Tibial artery (tissue), 4 donors: Measurements from ENCODE around the gene ERVH48-1.
"Not testable (repeated sequence)": the region's sequence is repeated elsewhere in the genome, so short reads cannot be mapped to it uniquely, and the experiment has no call there.

Experiments
- DNase-seq, 2 donors: peaks; one replicate each; pipeline ENCODE4 v3.0.0-alpha.2; 2019
- H3K27ac ChIP-seq, 2 donors: fragments of 200-600 bp; sonication (generic) in 1 of 2; 1 replicate in 1 of 2; 2 replicates in 1 of 2; pipeline ENCODE4 v1.5.1; 2018 to 2019; ENCODE audit warnings: mild to moderate bottlenecking in 1 of 2
- H3K27me3 ChIP-seq, 2 donors: fragments of 200-600 bp; sonication (generic) in 1 of 2; one replicate each; pipeline versions ENCODE4 v1.5.1 to v1.6.0; 2016 to 2019
- H3K36me3 ChIP-seq, 3 donors: fragments of 200-600 bp; sonication (generic) in 2 of 3; one replicate each; pipeline ENCODE4 v1.5.1; 2016 to 2019; ENCODE audit warnings: mild to moderate bottlenecking in 2 of 3
- H3K4me1 ChIP-seq, 4 donors: fragments of 200-600 bp; sonication (generic) in 2 of 4; 1 replicate in 3 of 4; 2 replicates in 1 of 4; pipeline ENCODE4 v1.5.1; 2016 to 2019
- H3K4me3 ChIP-seq, 2 donors: fragments of 200-600 bp; sonication (generic) in 1 of 2; 1 replicate in 1 of 2; 2 replicates in 1 of 2; pipeline ENCODE4 v1.5.1; 2018 to 2019; ENCODE audit warnings: mild to moderate bottlenecking in 2 of 2
- H3K9me3 ChIP-seq, 3 donors: fragments of 200-600 bp; sonication (generic) in 1 of 3; one replicate each; pipeline ENCODE4 v1.5.1; 2016 to 2019
- intact Hi-C: fragments of 100-400 bp; cut with DNase I; formaldehyde crosslinking; loops from one replicate; pipeline ENCODE4 v1.15.0; 2023; ENCODE audit warnings: low total_unique reads
- TF ChIP-seq, protein P1 (sequence below), 2 experiments: fragments of 200-600 bp in 1 of 2; fragments of 450-650 bp in 1 of 2; IDR thresholded peaks; one replicate each; pipeline ENCODE4 v1.5.1; 2017 to 2019; ENCODE audit warnings: antibody characterized with exemption in 2 of 2, mild to moderate bottlenecking in 1 of 2, moderate library complexity in 1 of 2

The ERVH48-1 gene

DNA sequence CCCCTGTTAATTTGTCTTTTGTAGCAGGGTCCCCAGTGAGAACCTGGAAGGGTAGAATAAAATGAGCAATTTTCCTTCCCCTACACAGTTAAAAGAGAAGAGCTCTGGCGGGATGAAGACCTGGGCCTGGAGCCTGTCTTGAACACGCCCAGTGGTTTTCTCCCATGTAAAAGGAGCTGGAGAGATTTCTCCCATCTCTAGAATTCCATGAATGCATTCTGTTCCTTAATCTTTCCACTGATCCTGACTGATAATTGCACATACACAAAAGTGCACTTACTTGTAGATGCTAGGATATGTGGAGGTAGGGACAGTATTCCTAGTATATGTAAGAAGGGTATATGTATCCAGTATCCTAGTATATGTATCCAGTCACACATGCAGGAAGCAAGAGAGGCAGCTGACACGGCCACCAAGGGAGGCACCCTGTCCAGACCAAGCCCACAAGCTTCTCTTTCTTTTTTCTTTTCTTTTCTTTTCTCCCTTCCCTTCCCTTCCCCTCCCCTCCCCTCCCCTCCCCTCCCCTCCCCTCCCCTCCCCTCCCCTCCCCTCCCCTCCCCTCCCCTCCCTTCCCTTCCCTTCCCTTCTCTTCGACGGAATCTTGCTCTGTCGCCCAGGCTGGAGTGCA is 37.1 kb upstream of the ERVH48-1 start:
- intact Hi-C loops, result no loop called here

DNA sequence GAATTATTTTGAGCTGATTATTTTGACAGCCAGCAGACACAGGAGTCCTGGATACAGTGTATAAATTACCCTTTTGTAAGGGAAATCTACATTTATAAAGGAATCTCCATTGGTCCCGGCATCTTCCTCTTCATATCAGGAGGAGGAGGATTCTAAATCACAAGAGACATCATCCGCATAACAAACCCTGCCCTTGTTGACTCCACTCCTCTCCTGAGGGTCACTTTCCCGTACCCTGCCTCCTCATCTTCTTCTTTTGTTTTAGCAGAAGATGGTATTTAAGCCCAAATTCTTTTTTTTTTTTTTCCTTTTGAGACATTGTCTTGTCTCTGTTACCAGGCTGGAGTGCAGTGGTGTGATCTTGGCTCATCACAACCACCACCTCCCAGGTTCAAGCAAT is 34.3 kb upstream of the ERVH48-1 start:
- DNase-seq, result no peak
- no peaks in the 10 kb centered on the region for H3K9me3 ChIP-seq
- no peak overlapping the region for H3K27ac ChIP-seq
- intact Hi-C loops, result no loop called here
- no peak overlapping the region for H3K4me3 ChIP-seq
- TF ChIP-seq, protein P1, sequence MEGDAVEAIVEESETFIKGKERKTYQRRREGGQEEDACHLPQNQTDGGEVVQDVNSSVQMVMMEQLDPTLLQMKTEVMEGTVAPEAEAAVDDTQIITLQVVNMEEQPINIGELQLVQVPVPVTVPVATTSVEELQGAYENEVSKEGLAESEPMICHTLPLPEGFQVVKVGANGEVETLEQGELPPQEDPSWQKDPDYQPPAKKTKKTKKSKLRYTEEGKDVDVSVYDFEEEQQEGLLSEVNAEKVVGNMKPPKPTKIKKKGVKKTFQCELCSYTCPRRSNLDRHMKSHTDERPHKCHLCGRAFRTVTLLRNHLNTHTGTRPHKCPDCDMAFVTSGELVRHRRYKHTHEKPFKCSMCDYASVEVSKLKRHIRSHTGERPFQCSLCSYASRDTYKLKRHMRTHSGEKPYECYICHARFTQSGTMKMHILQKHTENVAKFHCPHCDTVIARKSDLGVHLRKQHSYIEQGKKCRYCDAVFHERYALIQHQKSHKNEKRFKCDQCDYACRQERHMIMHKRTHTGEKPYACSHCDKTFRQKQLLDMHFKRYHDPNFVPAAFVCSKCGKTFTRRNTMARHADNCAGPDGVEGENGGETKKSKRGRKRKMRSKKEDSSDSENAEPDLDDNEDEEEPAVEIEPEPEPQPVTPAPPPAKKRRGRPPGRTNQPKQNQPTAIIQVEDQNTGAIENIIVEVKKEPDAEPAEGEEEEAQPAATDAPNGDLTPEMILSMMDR (IDR thresholded peaks at IDR 0.05), result no peak
- no peaks in the 10 kb centered on the region for H3K36me3 ChIP-seq
- H3K4me1 ChIP-seq, result no peaks in the 10 kb centered on the region
- no peaks in the 10 kb centered on the region for H3K27me3 ChIP-seq

More for the DNA sequence above, 37.1 kb upstream of the ERVH48-1 start:
- TF ChIP-seq, protein P1 (IDR thresholded peaks at IDR 0.05), result no peak
- Histone ChIP-seq H3K4me3 (no peak overlapping the region), H3K27me3 (no peaks in the 10 kb centered on the region), H3K36me3 (no peaks in the 10 kb centered on the region), H3K4me1 (no peaks in the 10 kb centered on the region), H3K9me3 (no peaks in the 10 kb centered on the region), H3K27ac (no peak overlapping the region)
- DNase-seq, result no peak

DNA sequence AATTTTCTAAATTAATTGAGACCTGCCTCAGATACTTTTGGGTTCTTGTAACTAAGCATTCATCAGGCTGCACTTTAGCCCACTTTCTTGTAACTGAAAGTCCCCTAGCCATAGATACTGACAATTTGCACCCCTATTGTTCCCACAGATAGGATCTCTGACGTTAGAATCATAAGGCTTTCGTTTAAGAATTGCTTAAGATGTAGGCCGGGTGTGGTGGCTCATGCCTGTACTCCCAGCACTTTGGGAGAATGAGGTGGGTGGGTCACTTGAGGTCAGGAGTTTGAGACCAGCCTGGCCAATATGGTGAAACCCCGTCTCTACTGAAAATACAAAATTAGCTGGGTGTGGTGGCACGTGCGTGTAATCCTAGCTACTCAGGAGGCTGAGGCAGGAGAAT is 32.7 kb upstream of the ERVH48-1 start:
- intact Hi-C loops, DNase-seq, H3K27me3 ChIP-seq, H3K4me1 ChIP-seq, H3K36me3 ChIP-seq, H3K9me3 ChIP-seq, H3K4me3 ChIP-seq, H3K27ac ChIP-seq: not testable (repeated sequence)

DNA sequence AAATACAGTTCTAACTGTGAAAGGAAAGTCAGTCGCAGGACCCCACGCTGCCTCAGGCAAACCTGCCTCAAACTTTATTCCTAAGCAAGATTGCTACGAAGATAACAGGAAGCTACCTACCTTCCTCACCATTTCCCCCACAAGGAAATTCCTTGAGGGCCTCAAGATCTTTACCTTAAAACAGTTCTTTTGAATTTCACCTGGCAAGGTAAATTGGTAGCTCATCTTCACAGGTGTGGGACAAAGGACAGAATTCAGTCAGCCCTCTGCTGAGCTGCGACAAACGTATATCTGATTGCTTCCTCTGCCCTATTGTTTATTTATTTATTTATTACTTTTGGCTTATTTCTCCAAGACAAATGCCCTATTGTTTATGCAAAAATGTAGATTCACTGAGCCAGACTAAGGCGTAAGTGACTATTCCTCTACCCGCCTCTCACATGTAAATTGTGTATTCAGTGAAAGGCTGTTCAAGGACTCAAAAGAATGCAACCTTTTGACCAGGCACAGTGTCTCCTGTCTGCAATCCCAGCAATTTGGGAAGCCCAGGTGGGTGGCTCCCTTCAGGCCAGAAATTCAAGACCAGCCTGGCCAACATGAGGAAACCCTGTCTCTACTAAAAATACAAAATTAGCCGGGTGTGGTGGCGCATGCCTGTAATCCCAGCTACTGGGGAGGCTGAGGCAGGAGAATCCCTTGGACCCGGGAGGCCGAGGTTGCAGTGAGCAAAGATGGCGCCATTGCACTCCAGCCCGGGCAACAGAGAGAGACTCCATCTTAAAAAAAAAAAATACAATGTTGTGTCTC is 31.6 kb upstream of the ERVH48-1 start:
- Histone ChIP-seq H3K27ac (no peak overlapping the region), H3K9me3 (no peaks in the 10 kb centered on the region), H3K4me1 (no peaks in the 10 kb centered on the region), H3K36me3 (no peaks in the 10 kb centered on the region), H3K4me3 (no peak overlapping the region), H3K27me3 (no peaks in the 10 kb centered on the region)
- intact Hi-C loops, result no loop called here
- TF ChIP-seq, protein P1 (IDR thresholded peaks at IDR 0.05), result no peak
- DNase-seq, result no peak

DNA sequence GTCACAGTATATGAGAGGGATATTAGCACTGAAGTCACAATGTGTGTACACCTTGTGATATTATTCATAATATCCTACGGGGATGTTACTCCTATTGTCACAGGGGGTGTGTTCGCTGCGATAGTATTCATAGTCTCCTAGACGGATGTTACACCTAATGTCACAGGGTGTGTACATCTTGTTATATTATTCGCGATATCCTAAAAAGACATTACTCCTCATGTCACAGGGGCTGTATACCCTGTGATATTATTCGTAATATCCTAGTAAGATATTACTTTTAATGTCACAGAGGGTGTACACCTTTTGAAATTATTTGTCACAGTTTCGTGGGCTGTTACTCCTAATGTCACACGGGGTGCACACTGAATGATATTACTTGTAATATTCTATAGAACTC is 25.8 kb upstream of the ERVH48-1 start:
- H3K4me1 ChIP-seq, H3K27ac ChIP-seq, H3K9me3 ChIP-seq, H3K27me3 ChIP-seq, H3K4me3 ChIP-seq, DNase-seq, intact Hi-C loops, H3K36me3 ChIP-seq: not testable (repeated sequence)

DNA sequence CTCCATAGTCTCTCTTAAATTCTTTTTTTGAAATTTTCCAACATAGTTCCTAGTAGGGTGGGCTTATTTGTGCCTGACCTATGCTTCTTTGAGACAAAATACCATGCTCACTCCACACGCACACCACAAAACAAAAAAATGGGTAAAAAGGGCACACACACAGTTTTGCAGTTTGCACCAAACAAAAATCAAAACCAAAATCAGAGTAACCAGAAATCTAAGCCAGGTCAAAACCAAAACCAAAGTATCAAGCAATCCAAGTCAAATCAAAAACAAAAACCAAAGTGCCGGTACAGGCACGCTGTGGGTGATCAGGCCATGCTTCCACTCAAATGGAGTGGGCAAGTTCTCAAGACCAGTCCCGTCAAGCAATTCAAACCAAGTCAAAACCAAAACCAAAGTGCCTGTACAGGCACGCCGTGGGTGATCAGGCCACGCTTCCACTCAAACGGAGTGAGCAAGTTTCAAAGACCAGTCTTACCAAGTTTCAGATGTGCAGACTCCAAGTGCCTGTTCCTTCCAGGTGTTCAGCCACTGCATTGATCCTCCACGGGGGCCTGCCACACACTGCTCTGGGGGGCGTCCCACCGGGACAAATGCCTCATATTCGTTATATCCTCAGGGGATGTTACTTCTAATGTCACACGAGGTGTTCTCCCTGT is 23.8 kb upstream of the ERVH48-1 start:
- intact Hi-C loops, DNase-seq, H3K36me3 ChIP-seq, H3K4me3 ChIP-seq, H3K27me3 ChIP-seq, H3K9me3 ChIP-seq, H3K4me1 ChIP-seq, H3K27ac ChIP-seq: not testable (repeated sequence)

DNA sequence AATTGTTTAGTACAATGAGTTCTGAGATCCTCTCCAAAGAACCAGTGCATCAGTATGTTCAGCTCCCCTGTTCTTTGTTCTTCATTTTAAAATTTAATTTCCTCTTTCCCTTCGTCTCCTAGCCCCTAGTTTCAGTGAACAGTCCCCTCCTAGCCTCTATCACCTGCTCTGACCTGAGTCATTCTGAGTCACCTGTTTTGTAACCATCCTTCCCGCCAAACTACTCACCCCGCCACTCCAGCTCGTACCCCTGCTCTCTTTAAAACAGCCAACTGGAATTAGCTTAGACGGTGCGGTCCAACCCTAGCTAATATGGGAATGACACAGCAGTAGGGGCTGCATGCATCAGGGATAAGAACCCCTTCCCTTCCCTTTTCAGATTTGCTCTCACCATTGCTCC is 16.8 kb upstream of the ERVH48-1 start:
- no peak for DNase-seq
- H3K27ac ChIP-seq, result no peak overlapping the region
- intact Hi-C loops, result no loop called here

More for the DNA sequence above, 16.8 kb upstream of the ERVH48-1 start:
- peaks cover 0 to 12% (median 9%) of the 10 kb centered on the region in 4 donors for H3K4me1 ChIP-seq
- TF ChIP-seq, protein P1 (IDR thresholded peaks at IDR 0.05), result no peak
- H3K9me3 ChIP-seq, result no peaks in the 10 kb centered on the region
- H3K36me3 ChIP-seq, result peaks cover 0 to 4% (median 0%) of the 10 kb centered on the region in 3 donors
- H3K27me3 ChIP-seq, result no peaks in the 10 kb centered on the region
- H3K4me3 ChIP-seq, result no peak overlapping the region
